22Rv1 (cell line): Measurements from ENCODE around the gene RMI2.

Source experiments
- ZFX ChIP-seq: fragments of 450-650 bp; IDR thresholded peaks from 2 replicates; pipeline ENCODE4 v1.6.1; 2017; ENCODE audit warnings: antibody characterized with exemption, borderline replicate concordance
- TF ChIP-seq, protein P1 (sequence below): fragments of 450-650 bp; IDR thresholded peaks from 2 replicates; pipeline ENCODE4 v1.5.1; 2017; ENCODE audit warnings: mild to moderate bottlenecking

- TF ChIP-seq, protein P1, sequence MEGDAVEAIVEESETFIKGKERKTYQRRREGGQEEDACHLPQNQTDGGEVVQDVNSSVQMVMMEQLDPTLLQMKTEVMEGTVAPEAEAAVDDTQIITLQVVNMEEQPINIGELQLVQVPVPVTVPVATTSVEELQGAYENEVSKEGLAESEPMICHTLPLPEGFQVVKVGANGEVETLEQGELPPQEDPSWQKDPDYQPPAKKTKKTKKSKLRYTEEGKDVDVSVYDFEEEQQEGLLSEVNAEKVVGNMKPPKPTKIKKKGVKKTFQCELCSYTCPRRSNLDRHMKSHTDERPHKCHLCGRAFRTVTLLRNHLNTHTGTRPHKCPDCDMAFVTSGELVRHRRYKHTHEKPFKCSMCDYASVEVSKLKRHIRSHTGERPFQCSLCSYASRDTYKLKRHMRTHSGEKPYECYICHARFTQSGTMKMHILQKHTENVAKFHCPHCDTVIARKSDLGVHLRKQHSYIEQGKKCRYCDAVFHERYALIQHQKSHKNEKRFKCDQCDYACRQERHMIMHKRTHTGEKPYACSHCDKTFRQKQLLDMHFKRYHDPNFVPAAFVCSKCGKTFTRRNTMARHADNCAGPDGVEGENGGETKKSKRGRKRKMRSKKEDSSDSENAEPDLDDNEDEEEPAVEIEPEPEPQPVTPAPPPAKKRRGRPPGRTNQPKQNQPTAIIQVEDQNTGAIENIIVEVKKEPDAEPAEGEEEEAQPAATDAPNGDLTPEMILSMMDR: no peak
- TF ChIP-seq ZFX: no peak
Measured at GRCh38 chr16:11303405-11304138, 41.7 kb upstream of the RMI2 start.
